GM12878 (cell line): ENCODE results near the gene PHPT1. TPM values are rescaled to one million over a fixed set of nuclear protein-coding genes. Genes with fewer than 3 reads are reported as not detected.
A peak's percentile ranks its signal among the peaks of the same experiment; 100 is the strongest.
"Not testable (repeated sequence)": the region's sequence is repeated elsewhere in the genome, so short reads cannot be mapped to it uniquely, and the experiment has no call there.

Experiments
- ATAC-seq: fragments of 200-7000 bp; cut with Tn5 transposase; 3 replicates; pipeline ENCODE4 v1.9.1; 2020; ENCODE audit warnings: mild to moderate bottlenecking, moderate library complexity
- BruUV-seq: library from RNA; stranded (reverse); fragments of 400-500 nt; replicated peaks from 2 replicates; lab custom pipeline; 2021; lab: Mats Ljungman, UMichigan
- CTCF ChIA-PET: fragments of 300-600 bp; sonication (Branson Sonifier 250); formaldehyde crosslinking; extraction: SDS; loops from one replicate; lab custom pipeline; 2021; ENCODE audit warnings: inconsistent platforms; lab: Yijun Ruan, JAX
- POLR2A ChIA-PET: fragments of 350-600 bp; formaldehyde crosslinking; extraction: SDS; loops from one replicate; lab custom pipeline; 2021; ENCODE audit warnings: inconsistent platforms; lab: Charles Lee
- RAD21 ChIA-PET: fragments of 300-600 bp; sonication (Branson Sonifier 250); formaldehyde crosslinking; loops from one replicate; lab custom pipeline; 2023; ENCODE audit warnings: antibody characterized with exemption; ENCODE audit not compliant: unreplicated experiment; lab: Charles Lee
- SMC1A ChIA-PET: fragments of 300-600 bp; sonication (Branson Sonifier 250); formaldehyde crosslinking; loops from one replicate; lab custom pipeline; 2023; ENCODE audit not compliant: unreplicated experiment, uncharacterized antibody; lab: Charles Lee
- DNase-seq: peaks from one replicate; pipeline ENCODE4 v3.0.0-alpha.2; 2011; ENCODE audit warnings: low read depth, low spot score
- FAIRE-seq: peaks from 3 replicates; lab custom pipeline; 2011; peaks lifted over from hg19 to GRCh38; lab: Jason Lieb, UNC
- H2AFZ ChIP-seq: 2 replicates; pipeline ENCODE4 v1.6.0; 2011; ENCODE audit warnings: low read depth, low read length, control low read depth; ENCODE audit not compliant: control insufficient read depth
- H3K27ac ChIP-seq: 2 replicates; pipeline ENCODE4 v1.5.1; 2011; ENCODE audit warnings: control low read depth; ENCODE audit not compliant: control insufficient read depth, insufficient read depth
- H3K27me3 ChIP-seq, 2 experiments: replicated peaks in 1 of 2; 2 replicates each; pipeline versions ENCODE4 v1.6.0 to v1.6.1; 2011; ENCODE audit warnings: low read length in 1 of 2; ENCODE audit not compliant: control insufficient read depth in 2 of 2, insufficient read depth in 2 of 2
- H3K36me3 ChIP-seq, 2 experiments: 2 replicates each; pipeline ENCODE4 v1.5.1; 2011; ENCODE audit warnings: low read length in 1 of 2; ENCODE audit not compliant: control insufficient read depth in 2 of 2, insufficient read depth in 2 of 2
- H3K4me1 ChIP-seq: 2 replicates; pipeline ENCODE4 v1.6.1; 2011; ENCODE audit warnings: mild to moderate bottlenecking, low read length, moderate library complexity, mixed read lengths; ENCODE audit not compliant: control insufficient read depth, insufficient read depth
- H3K4me2 ChIP-seq: 2 replicates; pipeline ENCODE4 v1.6.0; 2011; ENCODE audit warnings: control low read depth; ENCODE audit not compliant: control insufficient read depth, insufficient read depth
- H3K4me3 ChIP-seq: fragments of 200-600 bp; sonication (generic); 2 replicates; pipeline ENCODE4 v1.5.1; 2016
- H3K79me2 ChIP-seq: 2 replicates; pipeline ENCODE4 v1.6.0; 2011; ENCODE audit warnings: low read length; ENCODE audit not compliant: control insufficient read depth, insufficient read depth
- H3K9ac ChIP-seq: 2 replicates; pipeline ENCODE4 v1.8.0; 2011; ENCODE audit warnings: low read length, control low read depth, mixed read lengths; ENCODE audit not compliant: control insufficient read depth, insufficient read depth
- H3K9me3 ChIP-seq: replicated peaks from 3 replicates; pipeline ENCODE4 v1.5.1; 2011; ENCODE audit warnings: mild to moderate bottlenecking, low read length; ENCODE audit not compliant: control insufficient read depth, insufficient read depth
- H4K20me1 ChIP-seq: 2 replicates; pipeline ENCODE4 v1.6.0; 2011; ENCODE audit not compliant: control insufficient read depth, insufficient read depth
- POLR2A ChIP-seq: IDR thresholded peaks from 2 replicates; pipeline ENCODE4 v1.6.1; 2011; ENCODE audit warnings: low read depth, mild to moderate bottlenecking, low read length
- RAD21 ChIP-seq: IDR thresholded peaks from 2 replicates; pipeline ENCODE4 v1.6.1; 2011; ENCODE audit warnings: mild to moderate bottlenecking, low read depth, low read length, moderate library complexity; ENCODE audit not compliant: insufficient read depth
- WGBS: methylation state at CpG from one replicate; pipeline ENCODE4 v1.1.6; 2016; ENCODE audit warnings: low lambda C conversion rate; ENCODE audit not compliant: insufficient replicate concordance, insufficient coverage; ENCODE audit errors: missing lambda C conversion rate; 5-methylcytosine and 5-hydroxymethylcytosine counted together
- in situ Hi-C: fragments of 300-500 bp; cut with MboI; formaldehyde crosslinking; loops from 9 replicates; pipeline ENCODE4 v1.14.3; 2018; ENCODE audit warnings: mixed read lengths
- intact Hi-C: fragments of 100-400 bp; cut with micrococcal nuclease; formaldehyde crosslinking; loops from one replicate; pipeline ENCODE4 v1.14.2; 2022; ENCODE audit not compliant: unreplicated experiment
- polyA plus RNA-seq, 11 experiments: library from polyadenylated mRNA; depleted of rRNA in 4 of 11; unstranded in 6 of 11; stranded (reverse) in 5 of 11; fragments of >200 nt; fragmentation: Nextera tagmentation in 4 of 11; fragmentation: Illumina TruSeq in 1 of 11; extraction: Ambion mirVana in 4 of 11; extraction: Trizol in 1 of 11; gene quantifications; 1 replicate in 1 of 11; 2 replicates in 10 of 11; pipeline versions ENCODE4 v1.2.1 to v1.2.3, GENCODE V29; 2011 to 2016; ENCODE audit warnings: inconsistent platforms in 2 of 11, missing spikeins in 2 of 11, low read depth in 1 of 11
- total RNA-seq, 4 experiments: library from RNA; depleted of rRNA in 3 of 4; stranded (reverse); fragments of >200 nt in 3 of 4; fragmentation: Illumina TruSeq in 1 of 4; extraction: Trizol in 1 of 4; gene quantifications; 2 replicates each; pipeline versions ENCODE4 v1.2.1 to v1.2.3, GENCODE V29; 2013 to 2021

PHPT1 gene
- total and polyA plus RNA-seq, 10 of the 15 experiments (the other 5 are each of a cell fraction or from before 2014, with no cell fraction given) = 56.2 to 323 (median 140) TPM

DNA sequence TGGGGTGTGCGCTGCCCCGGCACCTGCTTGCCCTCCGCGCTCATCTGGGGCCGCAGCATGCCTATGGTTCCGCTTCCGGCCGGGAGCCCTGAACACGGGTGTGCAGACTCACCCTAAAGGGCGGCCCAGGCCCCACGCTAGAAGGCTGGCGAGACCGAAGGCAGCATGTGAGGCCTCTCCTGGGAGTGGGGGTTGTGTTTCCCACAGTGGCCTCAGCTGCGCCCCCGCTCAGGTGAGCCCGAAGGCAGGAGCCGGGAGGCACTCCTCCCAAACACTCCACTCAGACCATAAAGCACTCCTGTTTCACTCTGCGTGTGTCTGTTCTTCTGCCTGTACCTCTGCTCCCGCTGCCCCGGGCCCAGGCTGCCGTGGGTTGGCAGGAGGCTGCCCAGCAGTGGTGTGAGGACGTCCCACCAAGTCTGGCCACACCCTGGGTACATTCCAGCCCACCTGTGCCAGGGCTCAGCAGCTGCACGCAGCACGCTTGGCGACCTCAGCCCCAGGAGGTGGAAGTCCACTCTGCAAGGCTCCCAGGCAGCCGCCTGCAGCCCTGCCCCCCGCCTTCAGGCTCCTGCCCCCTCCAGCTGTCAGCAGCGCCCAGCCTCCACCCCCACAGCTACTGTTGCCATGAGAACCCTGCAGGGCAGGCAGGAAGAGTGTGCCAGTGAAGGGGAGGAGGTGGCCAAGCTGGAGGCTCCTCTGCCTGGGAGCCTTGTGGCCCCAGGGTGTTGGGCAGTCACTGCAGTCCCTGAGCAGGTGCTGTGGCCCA is 8.1 kb upstream of the PHPT1 start:
- Histone ChIP-seq H3K27ac (no peak overlapping the region), H3K9ac (no peak overlapping the region), H3K79me2 (no peaks in the 10 kb centered on the region), H3K4me2 (no peak overlapping the region), H3K4me1 (peaks cover 6% of the 10 kb centered on the region; the same call in 1 of the 2 replicates), H4K20me1 (no peaks in the 10 kb centered on the region; the same call in 1 of the 2 replicates), H3K27me3 (no peaks in the 10 kb centered on the region), H2AFZ (no peak overlapping the region), H3K9me3 (no peaks in the 10 kb centered on the region; the same call in 2 of the 3 replicates), H3K36me3 (no peaks in the 10 kb centered on the region), H3K4me3 (no peak overlapping the region)
- no TSS peak for BruUV-seq
- 72% methylated on average over 23 of the region's 28 CpGs for WGBS
- TF ChIP-seq RAD21 (no peak), POLR2A (peak; percentile 38)
- CTCF ChIA-PET = interaction anchor here (1.0 to 4.5 kb wide), 6 partner anchors 32 to 194 kb away, joined by 3 to 46 read pairs (median 8); partner anchors contain the start of genes FUT7 and TRAF2
- intact Hi-C loops (no loop called here), in situ Hi-C loops (no loop called here)
- SMC1A ChIA-PET = interaction anchor here (0.8 to 1.5 kb wide), 2 partner anchors 31 to 72 kb away, joined by 3 to 4 read pairs; no protein-coding TSS in a partner anchor
- DNase-seq (no peak), ATAC-seq (no peak), FAIRE-seq (no peak)
- POLR2A ChIA-PET = interaction anchor here (0.6 to 1.3 kb wide), 2 partner anchors 31 to 572 kb away, joined by 3 read pairs; no protein-coding TSS in a partner anchor
- RAD21 ChIA-PET = interaction anchor here (1.1 to 1.3 kb wide), 3 partner anchors 31 to 61 kb away, joined by 3 to 4 read pairs (median 3); no protein-coding TSS in a partner anchor

DNA sequence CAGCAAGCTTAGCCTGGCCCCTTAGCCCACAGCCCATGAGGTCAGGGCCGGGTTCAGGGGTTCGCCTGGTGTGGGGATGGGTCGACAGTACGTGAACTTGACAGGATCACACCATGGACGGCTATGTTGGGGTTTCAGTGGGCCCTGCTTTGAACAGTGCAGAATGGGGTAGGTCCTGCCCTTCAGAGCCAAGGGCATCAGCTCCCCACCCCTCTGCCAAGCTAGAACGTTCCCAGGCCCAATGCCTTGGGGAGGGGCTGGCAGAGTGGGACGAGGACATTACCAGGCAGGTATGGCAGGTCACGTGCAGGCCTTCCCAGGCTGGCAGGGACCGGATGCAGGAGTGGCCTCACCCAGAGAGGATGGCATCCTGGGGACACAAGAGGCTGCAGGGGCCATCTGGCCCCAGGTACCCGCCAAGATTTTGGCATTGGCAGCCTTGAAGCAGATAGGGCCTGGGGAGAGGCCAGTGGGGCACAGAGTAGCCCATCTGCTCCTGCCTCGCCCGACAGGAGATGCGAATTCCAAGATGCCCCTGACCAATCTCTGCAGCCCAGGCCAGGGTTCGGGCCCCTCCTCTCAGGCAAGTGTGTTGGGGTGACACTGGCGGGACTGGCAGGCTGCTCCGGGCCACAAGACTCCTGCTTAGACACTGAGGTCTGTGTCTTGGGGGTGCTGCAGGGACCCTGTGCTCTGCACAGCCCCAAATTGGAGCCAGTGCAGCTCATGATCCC is 7.4 kb upstream of the PHPT1 start:
- H3K4me3 ChIP-seq, H2AFZ ChIP-seq, H3K4me1 ChIP-seq, DNase-seq, H3K9ac ChIP-seq, H3K9me3 ChIP-seq, ATAC-seq, intact Hi-C loops, H3K27me3 ChIP-seq, H3K27ac ChIP-seq, FAIRE-seq, BruUV-seq, H3K36me3 ChIP-seq, H4K20me1 ChIP-seq, in situ Hi-C loops, H3K79me2 ChIP-seq: not testable (repeated sequence)
- CTCF ChIA-PET = interaction anchor here (0.7 to 4.5 kb wide), 30 partner anchors 9 to 309 kb away, joined by 3 to 46 read pairs (median 5); partner anchors contain the start of genes FBXW5, FUT7 and TRAF2
- RAD21 ChIA-PET = interaction anchor here (0.6 to 4.1 kb wide), 7 partner anchors 32 to 193 kb away, joined by 3 to 16 read pairs (median 4); no protein-coding TSS in a partner anchor
- POLR2A ChIA-PET = interaction anchor here (0.6 to 1.4 kb wide), 7 partner anchors 18 to 571 kb away, joined by 3 to 9 read pairs (median 3); no protein-coding TSS in a partner anchor
- SMC1A ChIA-PET = interaction anchor here (0.6 to 2.2 kb wide), 8 partner anchors 29 to 90 kb away, joined by 3 to 5 read pairs (median 3); no protein-coding TSS in a partner anchor
- peak overlapping the region; percentile 74 for H3K4me2 ChIP-seq
- 37% methylated on average over 14 of the region's 16 CpGs for WGBS
